GM19395 (cell line): ENCODE results near the gene DOCK4.
"Not testable (repeated sequence)": the region's sequence is repeated elsewhere in the genome, so short reads cannot be mapped to it uniquely, and the experiment has no call there.

Experiments used
- ATAC-seq: cut with Tn5 transposase; IDR thresholded peaks from one replicate; pipeline ENCODE4 v1.9.1; 2021; ENCODE audit warnings: mild to moderate bottlenecking, moderate library complexity; ENCODE audit not compliant: unreplicated experiment

The DOCK4 gene

DNA sequence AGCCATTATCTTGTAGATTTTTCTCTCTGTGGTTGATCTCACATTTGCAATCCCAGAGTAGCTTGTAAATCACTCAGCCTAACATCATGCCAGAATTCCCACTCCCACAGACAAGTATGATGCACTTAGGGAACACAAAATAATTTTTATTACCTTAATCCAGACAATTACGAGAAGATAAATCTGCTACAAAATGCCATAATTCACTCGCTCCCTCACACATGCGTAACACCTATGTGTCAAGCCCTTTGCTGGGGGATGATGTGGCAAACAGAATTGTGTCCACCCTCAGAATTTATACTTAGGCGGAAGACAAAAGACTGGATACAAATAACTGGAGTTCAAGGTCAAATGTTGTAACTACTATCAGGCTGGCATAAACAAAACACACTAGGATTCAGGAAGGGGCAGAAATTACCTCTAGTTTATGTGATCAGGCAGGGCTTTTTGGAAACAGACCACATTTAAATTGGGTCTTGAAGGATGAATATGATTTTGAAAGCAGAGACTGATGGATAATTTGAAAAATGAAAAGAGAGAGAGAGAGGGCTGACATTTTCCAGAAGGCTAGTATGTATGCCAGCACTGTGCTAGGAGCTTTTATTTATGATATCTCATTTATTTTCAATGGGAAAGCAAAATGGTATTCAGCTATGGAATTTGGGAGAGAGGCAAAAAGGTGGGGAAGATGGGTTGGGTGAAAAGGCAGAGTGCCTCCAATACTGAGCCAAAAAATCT lies 69.8 kb downstream of the DOCK4 start:
- ATAC-seq, result no peak

DNA sequence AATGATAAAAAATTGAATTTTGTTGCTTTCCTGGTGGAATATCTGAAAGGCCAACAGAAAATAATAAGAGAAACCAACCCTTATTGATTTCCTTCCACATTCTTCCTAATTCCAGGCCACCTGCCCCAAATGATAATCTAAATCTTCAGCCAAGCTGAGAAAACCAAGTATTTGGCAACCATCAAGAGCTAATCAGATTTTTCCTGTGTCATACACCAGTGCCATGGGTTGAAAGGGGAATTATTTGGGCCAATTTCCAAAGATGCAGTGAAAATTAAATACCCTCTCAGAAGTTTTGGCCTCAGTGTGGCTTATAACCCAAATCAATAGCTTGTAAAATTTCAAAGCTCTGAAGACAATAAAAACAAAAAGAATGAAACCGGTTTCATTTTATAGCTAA lies 70.4 kb downstream of the DOCK4 start:
- ATAC-seq, result no peak

DNA sequence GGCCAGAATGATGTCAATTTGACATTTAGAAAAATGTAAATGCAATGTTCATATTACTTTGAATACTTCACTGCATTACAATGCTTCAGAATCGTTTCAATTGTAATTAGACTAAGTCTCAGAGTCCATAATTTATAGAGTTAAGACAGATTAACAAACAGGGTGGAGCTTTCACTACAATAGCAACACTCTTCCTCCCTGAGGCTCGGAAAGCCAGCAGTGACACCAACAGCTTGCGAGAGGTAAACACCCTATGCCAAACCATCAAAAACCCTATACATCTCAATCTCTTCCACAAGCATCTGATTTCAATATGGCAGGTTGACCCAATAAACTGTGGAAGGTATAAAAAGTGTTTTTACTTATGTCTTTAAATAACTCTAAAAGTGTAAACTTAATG lies 72.2 kb downstream of the DOCK4 start:
- no peak for ATAC-seq

DNA sequence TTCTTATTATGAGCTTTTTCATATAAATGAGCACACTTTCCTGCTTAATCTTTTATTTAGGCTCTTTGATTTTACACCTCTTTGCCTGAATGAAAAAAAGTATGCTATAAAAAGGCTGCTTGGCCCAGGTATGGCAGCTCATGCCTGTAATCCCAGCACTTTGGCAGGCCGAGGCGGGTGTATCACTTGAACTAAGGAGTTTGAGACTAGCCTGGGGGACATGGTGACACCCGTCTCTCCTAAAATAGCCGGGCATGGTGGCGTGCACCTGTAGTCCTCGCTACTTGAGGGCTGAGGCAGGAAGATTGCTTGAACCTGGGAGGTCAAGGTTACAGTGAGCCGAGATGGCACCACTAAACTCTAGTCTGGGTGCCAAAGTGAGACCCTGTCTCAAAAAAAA lies 72.9 kb downstream of the DOCK4 start:
- no peak for ATAC-seq

DNA sequence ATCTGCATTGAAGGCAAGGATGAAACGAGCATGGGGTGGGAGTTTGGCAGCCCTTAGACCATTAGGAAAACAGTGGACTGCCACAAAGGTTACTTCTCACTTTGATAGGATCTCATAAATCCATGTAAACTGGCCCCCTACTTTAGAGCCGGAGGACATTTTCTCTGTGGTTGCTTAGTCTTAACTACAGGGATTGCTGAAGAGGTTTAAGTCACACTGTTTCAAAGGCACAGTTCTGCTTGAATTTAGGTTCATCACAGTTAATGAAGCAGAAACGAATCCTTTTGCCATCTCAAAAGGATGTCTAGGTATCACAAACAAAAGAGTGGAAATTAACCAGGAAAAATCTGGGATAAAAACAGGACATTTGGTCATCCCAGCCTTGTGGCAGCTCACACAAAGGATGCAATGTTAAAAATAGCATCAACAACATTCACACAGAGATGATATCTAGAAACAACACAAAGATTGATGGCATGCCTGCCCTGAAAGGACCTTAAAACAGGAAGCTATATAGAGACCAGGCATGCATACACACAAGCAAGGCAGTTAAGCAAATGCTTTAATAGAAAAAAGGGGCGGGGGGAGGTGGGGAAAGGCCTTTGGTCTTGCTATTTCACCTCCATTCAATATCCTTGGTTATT lies 74.0 kb downstream of the DOCK4 start:
- ATAC-seq, result no peak

DNA sequence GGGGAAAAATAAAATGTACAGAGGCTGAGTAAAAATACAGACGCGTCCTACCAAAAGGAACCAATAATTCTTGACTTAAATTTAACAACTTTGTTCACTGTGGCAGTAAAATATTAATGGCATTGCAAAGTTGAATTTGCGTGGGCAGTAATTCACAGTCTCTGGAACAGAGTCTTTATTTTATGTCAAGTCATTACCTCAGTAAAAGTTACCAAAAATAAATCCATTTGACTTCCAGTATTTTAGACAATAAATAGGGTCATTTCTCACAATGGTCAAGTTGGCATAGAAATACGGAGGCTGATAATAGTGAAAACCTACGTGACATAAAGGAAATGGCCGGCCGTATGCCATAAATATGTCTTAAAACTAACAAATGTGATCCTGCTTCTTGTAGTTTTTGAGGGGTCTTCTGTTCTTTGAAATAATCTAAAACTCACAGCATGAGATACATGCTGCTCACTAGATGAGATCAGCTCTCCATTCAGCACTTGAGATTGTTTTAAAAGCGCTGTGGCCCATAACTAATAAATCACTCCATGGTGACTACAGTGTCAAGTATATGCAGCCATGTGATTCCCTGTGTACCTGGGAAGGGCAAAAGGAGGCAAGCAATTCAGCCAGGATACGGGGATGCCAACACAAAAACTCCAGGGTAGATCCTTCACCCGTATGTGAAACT lies 75.3 kb downstream of the DOCK4 start:
- ATAC-seq, result no peak

DNA sequence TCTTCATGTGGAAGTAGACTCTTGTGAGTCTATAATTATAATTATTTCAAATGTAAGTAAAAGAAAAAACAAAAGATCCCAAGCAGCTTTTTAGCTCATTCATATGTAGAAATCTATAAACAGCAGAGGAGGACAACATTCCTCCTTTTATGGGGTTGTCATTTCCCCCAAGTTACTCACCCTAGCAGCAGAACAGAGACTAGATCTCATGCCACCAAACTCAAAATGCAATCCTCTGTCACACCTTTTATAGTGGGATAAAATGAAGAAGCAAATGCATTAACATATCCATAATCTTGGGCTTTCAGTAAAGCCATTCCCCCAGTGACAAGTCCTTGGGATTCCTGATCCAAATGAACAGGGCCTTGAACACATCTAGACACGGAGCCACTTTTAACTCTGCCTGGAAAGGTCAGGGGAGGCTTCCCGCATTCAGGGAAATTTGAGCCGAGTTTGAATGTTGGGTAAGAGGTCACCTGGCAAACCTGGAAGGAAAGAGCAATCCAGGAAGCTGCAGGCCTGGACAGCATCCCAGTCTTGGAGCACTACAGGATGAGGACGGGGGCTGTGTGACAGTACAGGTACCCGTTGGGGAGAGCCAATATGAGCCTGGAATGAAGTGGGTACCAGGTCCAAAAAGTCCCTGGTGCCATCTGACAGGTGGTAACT lies 76.4 kb downstream of the DOCK4 start:
- ATAC-seq, result no peak

DNA sequence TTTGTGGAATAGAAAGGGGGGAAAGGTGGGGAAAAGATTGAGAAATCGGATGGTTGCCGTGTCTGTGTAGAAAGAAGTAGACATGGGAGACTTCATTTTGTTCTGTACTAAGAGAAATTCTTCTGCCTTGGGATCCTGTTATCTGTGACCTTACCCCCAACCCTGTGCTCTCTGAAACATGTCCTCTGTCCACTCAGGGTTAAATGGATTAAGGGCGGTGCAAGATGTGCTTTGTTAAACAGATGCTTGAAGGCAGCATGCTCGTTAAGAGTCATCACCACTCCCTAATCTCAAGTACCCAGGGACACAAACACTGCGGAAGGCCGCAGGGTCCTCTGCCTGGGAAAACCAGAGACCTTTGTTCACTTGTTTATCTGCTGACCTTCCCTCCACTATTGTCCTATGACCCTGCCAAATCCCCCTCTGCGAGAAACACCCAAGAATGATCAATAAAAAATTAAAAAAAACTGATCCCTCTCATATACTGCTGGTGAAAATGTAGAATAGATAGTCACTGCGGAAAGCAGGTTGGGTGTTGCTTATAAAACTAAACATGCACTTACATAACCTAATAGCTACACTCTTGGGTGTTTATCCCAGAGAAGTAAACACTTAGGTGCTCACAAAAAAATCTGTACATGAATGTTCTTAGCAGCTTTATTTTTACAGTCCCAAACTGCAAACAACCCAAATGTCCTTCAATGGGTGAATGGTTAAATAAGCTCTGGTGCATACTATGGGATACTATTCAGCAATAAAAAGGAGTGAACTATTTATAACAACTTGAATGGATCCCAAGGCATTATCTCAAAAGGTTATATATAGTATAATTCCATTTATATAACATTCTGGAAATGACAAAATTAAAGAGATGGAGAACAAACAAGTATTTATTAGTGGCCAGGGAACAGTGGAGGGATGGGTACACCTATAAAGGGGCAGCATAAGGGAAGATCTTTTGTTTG lies 77.5 kb downstream of the DOCK4 start:
- not testable (repeated sequence) for ATAC-seq

DNA sequence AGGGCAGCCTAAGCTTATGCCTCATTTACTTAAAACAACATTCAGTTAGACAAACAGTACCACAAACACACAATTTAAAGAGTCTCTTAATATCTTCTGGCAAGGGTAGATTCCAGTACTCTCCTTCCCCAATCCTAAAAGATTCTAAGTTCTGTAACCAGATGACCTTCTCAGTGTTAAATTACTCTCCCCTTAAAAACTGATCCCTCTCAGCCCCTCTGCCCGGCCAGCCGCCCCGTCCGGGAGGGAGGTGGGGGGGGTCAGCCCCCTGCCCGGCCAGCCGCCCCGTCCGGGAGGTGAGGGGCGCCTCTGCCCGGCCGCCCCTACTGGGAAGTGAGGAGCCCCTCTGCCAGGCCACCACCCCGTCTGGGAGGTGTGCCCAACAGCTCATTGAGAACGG lies 78.2 kb downstream of the DOCK4 start:
- not testable (repeated sequence) for ATAC-seq

DNA sequence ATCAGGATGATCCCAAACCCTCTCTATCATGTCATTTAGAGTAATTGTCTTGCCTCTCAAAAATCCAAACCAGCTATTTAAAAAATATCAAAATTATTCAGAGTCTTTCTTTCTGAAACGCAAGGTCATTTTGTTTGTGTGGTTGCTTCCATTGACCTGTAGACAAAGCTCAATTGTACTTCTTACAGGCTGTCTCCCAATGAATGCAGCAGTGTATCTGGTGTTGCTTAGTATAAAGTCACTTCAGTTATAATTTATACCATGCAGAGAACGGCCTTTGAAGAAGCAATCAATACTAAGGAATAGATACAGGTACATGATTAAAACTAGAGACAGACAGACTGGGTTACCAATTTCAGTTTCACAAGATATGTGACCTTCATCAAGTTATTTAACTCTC lies 80.9 kb downstream of the DOCK4 start:
- no peak for ATAC-seq

DNA sequence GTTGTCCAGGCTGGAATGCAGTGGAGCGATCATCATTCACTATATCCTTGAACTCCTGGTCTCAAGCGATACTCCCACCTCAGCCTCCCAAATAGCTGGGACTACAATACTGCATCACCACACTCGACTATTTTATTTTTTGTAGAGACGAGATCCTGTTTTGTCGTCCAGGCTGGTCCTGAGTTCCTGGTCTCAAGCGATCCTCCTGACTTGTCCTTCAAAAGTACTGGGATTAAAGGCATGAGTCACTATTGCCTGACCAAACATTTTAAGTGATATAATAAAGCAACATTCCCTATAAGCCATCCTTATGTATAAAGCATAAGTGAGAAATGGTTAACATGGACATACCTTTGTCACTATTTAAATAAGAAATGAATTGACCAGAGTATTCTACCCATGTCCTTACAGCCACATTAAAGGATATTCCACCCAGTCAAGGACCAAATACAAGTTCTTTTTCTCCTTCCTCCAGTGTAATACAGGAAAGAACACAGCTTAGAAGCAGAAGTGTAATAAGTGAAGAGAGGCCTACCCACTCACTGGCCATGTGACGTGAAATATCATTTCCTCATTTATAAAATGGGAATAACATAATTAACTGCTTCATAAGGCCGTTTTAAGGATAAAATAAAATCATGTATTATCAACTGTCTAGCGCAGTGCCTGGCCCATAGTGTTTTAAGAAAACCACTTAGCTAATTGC lies 82.0 kb downstream of the DOCK4 start:
- no peak for ATAC-seq

DNA sequence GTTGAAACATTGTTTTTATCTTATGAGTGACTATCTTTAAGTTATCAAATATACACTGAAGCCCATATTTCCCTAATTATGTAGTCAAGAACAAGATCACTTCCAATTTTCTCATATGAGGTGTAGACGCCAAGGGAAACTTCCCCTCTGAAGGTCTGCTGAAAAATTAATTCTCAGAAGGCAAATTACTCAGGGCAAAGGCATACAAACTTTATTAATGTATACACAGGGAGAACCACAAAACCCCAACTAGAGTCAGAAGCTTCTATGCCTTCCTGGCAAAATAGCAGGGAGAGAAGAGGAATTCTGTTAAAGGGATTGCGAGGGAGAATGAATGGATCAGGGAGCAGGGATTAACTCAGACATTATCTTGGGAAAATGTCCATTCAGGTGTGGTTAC lies 83.4 kb downstream of the DOCK4 start:
- ATAC-seq, result no peak

DNA sequence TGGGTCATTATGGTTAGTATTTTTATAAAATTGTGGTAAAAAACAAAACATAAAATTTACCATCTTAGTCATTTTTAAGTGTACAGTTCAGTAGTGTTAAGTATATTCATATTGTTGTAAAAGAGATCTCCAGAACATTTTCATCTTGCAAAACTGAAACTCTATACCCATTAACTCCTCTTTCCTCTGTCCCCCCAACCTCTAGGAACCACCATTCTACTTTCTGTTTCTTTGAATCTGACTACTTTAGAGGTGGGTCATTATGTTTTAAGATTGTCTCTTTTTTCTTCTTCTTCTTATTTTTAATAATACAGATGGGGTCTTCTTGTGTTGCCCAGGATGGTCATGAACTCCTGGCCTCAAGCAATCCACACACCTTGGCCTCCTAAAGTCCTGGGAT lies 84.1 kb downstream of the DOCK4 start:
- peak; percentile 68 for ATAC-seq

DNA sequence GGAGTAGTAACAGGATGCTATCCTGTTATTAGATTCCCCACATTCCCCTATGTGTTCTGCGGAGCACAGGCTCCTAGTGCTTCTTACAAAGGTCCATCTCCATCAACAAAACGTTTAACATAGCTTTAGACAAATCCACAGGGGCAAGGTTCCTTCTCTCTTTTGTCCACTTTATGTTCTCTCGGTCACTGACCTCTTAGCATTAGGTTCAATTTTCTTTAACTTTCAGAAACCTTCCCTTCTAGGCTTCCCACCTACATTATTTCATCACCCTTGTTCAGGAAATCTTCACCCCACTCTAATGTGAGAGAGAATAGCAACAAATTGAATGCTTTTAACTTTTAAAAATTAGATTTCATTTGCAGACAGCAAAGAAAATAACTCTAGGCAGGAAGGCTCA lies 84.9 kb downstream of the DOCK4 start:
- ATAC-seq, result no peak

DNA sequence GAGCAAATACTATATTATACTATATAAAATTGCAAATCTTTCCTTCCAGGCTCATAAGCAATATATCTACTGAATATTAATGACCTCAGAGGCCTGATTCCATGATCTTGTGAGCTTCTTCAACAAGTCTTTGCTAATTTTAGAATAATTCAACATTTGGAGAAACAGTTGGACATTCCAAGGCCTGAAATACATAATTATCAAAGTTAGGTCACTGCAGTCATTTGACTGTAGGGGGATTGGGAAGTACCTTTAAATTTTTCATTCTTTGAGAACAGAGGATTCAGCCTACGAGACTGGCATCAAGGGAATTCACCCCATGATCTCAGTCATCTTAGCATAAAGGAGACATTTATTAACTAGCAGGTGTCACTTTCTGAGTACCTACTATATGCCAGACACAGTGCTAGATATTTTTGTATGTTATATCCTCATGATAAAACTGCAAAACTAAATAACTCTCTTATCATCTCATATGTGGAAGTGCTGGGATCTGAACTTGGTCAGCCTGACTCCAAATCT lies 85.4 kb downstream of the DOCK4 start:
- peak; percentile 61 for ATAC-seq

DNA sequence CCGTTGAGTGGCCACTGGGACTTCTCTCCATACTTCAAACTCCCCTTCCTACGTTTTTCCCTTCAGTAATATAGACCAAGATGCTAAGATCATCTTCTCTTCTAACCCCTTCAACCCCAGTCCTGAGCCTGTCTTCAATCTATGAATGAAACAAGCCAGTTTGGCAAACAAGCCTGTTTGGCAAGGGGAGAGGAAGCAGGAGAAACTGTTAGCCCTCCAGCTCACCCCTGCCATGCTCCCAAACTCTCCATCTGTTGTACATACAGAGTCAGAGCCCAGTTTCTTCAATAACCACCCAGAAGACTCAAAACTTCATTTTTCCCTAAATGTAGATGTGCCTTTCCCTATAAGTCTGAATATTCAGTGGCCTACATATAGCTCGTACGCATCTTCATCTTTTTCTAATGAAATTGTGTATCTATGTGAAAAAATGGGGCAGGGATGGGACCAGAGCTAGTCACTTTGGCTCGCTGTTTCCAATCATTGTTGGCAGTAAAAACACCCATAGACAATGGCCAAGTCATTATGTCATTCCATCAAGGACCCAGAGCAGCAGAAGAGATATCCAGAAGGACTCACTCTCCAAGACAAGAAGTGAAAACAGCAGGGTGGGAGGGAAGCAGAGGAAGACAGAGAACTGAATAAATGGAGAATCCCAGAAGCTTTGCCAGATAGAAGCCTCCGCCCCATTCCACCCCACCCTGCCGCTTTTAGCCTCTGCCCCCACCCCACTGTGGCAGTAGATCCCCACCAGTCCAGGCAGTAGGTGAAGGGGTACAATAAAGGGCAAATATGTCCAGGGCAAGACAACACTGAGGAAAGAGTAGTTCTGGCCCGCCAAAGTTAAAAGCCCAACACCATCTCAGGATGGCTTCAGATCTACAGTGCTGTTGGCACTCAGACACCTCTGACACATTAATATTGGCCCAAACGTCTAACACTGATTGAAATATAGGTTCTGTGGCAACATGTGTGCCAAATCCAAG lies 87.3 kb downstream of the DOCK4 start:
- no peak for ATAC-seq

DNA sequence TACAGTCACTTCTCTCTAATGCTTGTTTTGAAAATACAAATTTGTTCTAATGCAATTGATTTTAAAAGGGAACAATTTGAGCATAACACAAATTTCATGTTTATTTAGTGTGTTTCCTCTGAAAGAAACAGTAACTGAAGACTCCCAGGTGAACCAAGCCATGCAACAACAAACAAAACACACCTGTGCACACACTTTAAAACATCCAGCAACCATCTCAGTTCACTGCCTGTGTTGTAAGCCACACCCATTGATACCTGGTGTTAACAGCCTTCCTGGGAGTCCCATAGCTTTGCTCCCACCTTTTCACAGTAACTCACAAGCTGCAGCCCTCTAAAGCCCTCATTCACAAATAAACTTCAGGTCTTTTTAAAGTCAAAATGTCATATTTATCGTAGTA lies 89.3 kb downstream of the DOCK4 start:
- no peak for ATAC-seq

DNA sequence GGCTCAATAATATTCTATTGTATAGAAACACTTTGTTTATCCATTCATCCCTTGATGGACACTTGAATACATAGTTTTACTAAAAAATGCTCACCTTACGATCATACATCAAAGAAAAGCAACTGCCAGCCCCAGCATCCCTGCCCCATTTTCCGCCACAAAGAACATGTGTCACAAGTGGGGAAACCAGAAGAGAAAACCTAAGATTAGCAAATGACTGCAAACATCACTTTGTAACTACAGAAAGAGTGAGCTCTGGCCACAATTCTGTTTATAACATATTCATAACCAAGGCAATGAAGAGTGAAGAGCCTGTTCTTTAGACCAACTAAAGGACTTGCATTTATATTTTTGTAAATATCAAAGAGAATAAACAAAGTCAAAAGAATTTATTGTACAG lies 89.8 kb downstream of the DOCK4 start:
- no peak for ATAC-seq
